Body of pancreas (tissue), 4 donors: ENCODE measurements around the gene AXL. TPM values are rescaled to one million over a fixed set of nuclear protein-coding genes. Genes with fewer than 3 reads are reported as not detected.
"Not testable (repeated sequence)": the region's sequence is repeated elsewhere in the genome, so short reads cannot be mapped to it uniquely, and the experiment has no call there.

ENCODE experiments used
- ATAC-seq: fragments of 150-250 bp; one replicate; pipeline ENCODE4 v1.9.1; 2016
- DNase-seq, 4 donors: peaks; one replicate each; pipeline ENCODE4 v3.0.0-alpha.2; 2019
- H3K27ac ChIP-seq, 4 donors: fragments of 200-600 bp; sonication (generic); 1 replicate in 3 of 4; 2 replicates in 1 of 4; pipeline versions ENCODE4 v1.5.1 to v1.6.1; 2016 to 2019; ENCODE audit warnings: mild to moderate bottlenecking in 1 of 4, mixed read lengths in 1 of 4, moderate library complexity in 1 of 4
- H3K27me3 ChIP-seq, 2 donors: fragments of 200-600 bp; sonication (generic); one replicate each; pipeline ENCODE4 v1.6.0; 2016; ENCODE audit warnings: mild to moderate bottlenecking in 1 of 2
- H3K36me3 ChIP-seq, 2 donors: fragments of 200-600 bp; sonication (generic); replicated peaks in 1 of 2; 2 replicates each; pipeline ENCODE4 v1.5.1; 2016; ENCODE audit warnings: low read depth in 2 of 2; ENCODE audit not compliant: insufficient read depth in 1 of 2
- H3K4me1 ChIP-seq: fragments of 200-600 bp; sonication (generic); one replicate; pipeline ENCODE4 v1.6.0; 2016
- H3K4me3 ChIP-seq, 2 donors: fragments of 200-600 bp; sonication (generic); 1 replicate in 1 of 2; 2 replicates in 1 of 2; pipeline ENCODE4 v1.5.1; 2016 to 2019
- H3K9me3 ChIP-seq, 3 donors: fragments of 200-600 bp; sonication (generic); 1 replicate in 2 of 3; 2 replicates in 1 of 3; pipeline ENCODE4 v1.5.1; 2016
- POLR2A ChIP-seq, 3 donors: fragments of 450-650 bp; IDR thresholded peaks; one replicate each; pipeline ENCODE4 v1.6.1; 2016; ENCODE audit warnings: antibody characterized with exemption in 3 of 3, mild to moderate bottlenecking in 2 of 3
- WGBS, 2 donors: methylation state at CpG; one replicate each; pipeline ENCODE4 v1.1.5; 2017; 5-methylcytosine and 5-hydroxymethylcytosine counted together
- intact Hi-C: fragments of 100-400 bp; cut with DNase I; formaldehyde crosslinking; loops from one replicate; pipeline ENCODE4 v1.15.1; 2023
- total RNA-seq, 2 donors: library from RNA; depleted of rRNA; stranded (reverse); fragments of >200 nt; gene quantifications; one replicate each; pipeline ENCODE4 v1.1.0, GENCODE V29; 2016
- TF ChIP-seq, protein P1 (sequence below), 7 experiments: fragments of 450-650 bp in 4 of 7; fragments of 200-600 bp in 3 of 7; sonication (generic) in 3 of 7; IDR thresholded peaks; one replicate each; pipeline ENCODE4 v1.5.1; 2016 to 2019; ENCODE audit warnings: antibody characterized with exemption in 7 of 7

The AXL gene
- 10 to 100 TPM; 14.2 to 15.0 TPM for total RNA-seq

DNA sequence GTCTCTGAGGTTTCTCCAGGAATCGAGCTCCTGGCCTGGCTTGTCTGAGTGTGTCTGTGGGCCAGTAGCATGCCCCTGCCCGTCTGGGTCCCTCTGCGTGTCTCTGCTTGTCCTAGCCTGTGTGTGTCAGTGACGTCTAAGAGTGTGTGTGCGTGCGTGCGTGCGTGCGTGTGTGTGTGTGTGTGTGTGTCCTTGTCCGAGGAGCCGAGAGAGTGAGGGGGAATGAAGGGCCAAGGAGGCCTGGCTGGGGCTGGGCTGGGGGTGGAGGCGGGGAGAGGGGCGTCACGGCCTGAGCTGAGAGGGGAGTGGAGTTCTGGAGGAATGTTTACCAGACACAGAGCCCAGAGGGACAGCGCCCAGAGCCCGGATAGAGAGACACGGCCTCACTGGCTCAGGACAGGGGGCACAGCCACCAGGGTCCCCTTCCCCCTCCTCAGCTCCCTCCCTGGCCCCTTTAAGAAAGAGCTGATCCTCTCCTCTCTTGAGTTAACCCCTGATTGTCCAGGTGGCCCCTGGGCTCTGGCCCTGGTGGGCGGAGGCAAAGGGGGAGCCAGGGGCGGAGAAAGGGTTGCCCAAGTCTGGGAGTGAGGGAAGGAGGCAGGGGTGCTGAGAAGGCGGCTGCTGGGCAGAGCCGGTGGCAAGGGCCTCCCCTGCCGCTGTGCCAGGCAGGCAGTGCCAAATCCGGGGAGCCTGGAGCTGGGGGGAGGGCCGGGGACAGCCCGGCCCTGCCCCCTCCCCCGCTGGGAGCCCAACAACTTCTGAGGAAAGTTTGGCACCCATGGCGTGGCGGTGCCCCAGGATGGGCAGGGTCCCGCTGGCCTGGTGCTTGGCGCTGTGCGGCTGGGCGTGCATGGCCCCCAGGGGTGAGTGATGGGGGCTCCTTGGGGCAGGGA lies at the start of gene AXL:
TSS of gene AXL (plus strand) at position 609 of the 893 bp plus-strand sequence. CDS start at position 779, 170 bp downstream.
- H3K9me3 ChIP-seq = no peaks in the 10 kb centered on the region
- H3K4me1 ChIP-seq = peaks cover 10% of the 10 kb centered on the region
- intact Hi-C loops = no loop called here
- no peak within 1 kb of the TSS for H3K4me3 ChIP-seq
- peaks cover 0 to 14% of the 10 kb centered on the region in 2 donors for H3K27me3 ChIP-seq
- DNase-seq (peak; percentile 26 to 62 (median 32)), ATAC-seq (peak; percentile 58)
- WGBS, 2 donors = 4% methylated on average over 15 to 28 of the region's 32 CpGs
- H3K27ac ChIP-seq = peak within 1 kb of the TSS in 3 of 4 donors; percentile 41 to 56 (median 53)
- TF ChIP-seq, protein P1, sequence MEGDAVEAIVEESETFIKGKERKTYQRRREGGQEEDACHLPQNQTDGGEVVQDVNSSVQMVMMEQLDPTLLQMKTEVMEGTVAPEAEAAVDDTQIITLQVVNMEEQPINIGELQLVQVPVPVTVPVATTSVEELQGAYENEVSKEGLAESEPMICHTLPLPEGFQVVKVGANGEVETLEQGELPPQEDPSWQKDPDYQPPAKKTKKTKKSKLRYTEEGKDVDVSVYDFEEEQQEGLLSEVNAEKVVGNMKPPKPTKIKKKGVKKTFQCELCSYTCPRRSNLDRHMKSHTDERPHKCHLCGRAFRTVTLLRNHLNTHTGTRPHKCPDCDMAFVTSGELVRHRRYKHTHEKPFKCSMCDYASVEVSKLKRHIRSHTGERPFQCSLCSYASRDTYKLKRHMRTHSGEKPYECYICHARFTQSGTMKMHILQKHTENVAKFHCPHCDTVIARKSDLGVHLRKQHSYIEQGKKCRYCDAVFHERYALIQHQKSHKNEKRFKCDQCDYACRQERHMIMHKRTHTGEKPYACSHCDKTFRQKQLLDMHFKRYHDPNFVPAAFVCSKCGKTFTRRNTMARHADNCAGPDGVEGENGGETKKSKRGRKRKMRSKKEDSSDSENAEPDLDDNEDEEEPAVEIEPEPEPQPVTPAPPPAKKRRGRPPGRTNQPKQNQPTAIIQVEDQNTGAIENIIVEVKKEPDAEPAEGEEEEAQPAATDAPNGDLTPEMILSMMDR (IDR thresholded peaks at IDR 0.05) = no peak
- TF ChIP-seq POLR2A (IDR thresholded peaks at IDR 0.05) = peak in 2 of 3 donors; percentile 29 to 41
- no peaks in the 10 kb centered on the region for H3K36me3 ChIP-seq

DNA sequence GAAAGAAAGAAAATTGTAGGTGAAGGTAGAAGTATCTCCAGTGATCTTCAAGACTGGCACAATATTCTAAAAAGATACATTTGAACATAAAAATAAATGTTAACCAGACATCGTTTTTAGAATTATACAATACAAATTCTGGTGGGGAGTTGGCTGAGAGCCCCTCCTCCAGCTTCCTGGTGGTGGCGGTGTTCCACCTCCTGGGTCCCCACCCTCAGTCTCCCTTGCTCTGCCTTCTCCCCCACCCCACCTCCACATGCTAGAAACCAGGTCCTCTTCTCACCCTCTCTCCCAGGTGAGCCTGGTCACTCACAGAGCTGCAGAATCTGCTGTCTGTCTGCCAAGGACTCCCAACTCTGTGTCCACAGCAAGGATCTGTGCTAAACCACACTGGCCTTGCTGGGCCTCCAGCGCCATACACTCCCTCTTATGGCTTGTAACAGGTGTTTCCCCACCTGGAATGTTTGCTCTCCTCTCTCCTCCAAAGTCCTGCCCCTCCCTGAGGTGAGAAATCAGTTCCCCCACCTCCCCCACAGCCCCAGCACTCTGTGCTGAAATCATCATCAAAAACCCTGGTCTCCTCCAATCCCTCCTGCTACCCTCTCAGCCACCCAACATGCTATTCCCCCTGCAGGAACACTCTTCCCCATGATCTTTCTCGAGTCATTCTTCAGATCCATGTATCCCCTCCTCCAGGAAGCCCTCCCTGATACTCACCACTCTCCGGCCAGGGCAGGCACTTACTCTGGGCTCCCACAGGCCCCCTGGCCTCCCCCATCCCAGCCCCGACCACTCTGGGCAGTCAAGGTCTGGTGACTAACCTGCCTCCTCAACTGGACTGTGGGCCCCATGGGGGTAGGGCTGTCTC lies 46.5 kb upstream of the AXL start:
- Histone ChIP-seq H3K36me3 (no peaks in the 10 kb centered on the region), H3K27ac (no peak overlapping the region), H3K4me1 (peaks cover 14% of the 10 kb centered on the region), H3K9me3 (no peaks in the 10 kb centered on the region), H3K4me3 (no peak overlapping the region), H3K27me3 (no peaks in the 10 kb centered on the region)
- no peak for DNase-seq
- WGBS, 2 donors = 67 to 70% methylated on average over 6 of the region's 6 CpGs
- ATAC-seq = no peak
- intact Hi-C loops = no loop called here
- TF ChIP-seq POLR2A (IDR thresholded peaks at IDR 0.05) = no peak
- TF ChIP-seq, protein P1 (IDR thresholded peaks at IDR 0.05) = no peak

DNA sequence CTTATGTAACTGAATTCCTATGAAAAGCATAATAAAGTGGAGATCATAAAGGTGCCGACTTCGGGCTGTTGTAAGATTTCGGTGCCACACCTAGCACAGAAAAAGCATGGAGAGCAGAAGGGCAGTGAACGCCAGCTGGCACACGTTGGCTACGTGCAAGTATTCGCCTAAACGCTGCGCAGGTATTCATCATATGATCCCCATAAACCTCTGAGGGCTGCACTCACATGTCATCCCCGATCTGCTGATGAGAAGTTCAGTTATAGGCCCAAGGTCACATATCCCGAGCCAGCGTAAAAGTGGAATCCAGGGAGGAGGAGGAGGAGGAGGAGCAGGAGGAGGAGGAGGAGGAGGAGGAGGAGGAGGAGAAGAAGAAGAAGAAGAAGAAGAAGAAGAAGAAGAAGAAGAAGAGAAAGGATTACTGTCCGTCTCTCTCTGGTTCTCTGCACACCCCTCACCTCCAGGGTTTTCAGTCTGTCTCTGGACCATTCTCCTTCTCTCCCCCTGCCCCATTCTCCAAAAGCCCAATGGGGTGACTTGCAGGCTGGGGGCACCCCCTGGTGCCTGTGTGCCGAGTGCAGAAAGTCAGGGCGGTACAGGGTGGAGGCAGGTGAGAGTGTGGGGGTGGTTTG lies 44.6 kb upstream of the AXL start:
- Histone ChIP-seq H3K4me3 (no peak overlapping the region), H3K9me3 (no peaks in the 10 kb centered on the region), H3K27me3 (no peaks in the 10 kb centered on the region), H3K4me1 (peaks cover 13% of the 10 kb centered on the region), H3K27ac (no peak overlapping the region), H3K36me3 (no peaks in the 10 kb centered on the region)
- 75 to 81% methylated on average over 12 to 15 of the region's 15 CpGs for WGBS, 2 donors
- intact Hi-C loops = no loop called here
- no peak for ATAC-seq
- no peak for TF ChIP-seq POLR2A (IDR thresholded peaks at IDR 0.05)
- TF ChIP-seq, protein P1 (IDR thresholded peaks at IDR 0.05) = no peak
- DNase-seq = no peak

DNA sequence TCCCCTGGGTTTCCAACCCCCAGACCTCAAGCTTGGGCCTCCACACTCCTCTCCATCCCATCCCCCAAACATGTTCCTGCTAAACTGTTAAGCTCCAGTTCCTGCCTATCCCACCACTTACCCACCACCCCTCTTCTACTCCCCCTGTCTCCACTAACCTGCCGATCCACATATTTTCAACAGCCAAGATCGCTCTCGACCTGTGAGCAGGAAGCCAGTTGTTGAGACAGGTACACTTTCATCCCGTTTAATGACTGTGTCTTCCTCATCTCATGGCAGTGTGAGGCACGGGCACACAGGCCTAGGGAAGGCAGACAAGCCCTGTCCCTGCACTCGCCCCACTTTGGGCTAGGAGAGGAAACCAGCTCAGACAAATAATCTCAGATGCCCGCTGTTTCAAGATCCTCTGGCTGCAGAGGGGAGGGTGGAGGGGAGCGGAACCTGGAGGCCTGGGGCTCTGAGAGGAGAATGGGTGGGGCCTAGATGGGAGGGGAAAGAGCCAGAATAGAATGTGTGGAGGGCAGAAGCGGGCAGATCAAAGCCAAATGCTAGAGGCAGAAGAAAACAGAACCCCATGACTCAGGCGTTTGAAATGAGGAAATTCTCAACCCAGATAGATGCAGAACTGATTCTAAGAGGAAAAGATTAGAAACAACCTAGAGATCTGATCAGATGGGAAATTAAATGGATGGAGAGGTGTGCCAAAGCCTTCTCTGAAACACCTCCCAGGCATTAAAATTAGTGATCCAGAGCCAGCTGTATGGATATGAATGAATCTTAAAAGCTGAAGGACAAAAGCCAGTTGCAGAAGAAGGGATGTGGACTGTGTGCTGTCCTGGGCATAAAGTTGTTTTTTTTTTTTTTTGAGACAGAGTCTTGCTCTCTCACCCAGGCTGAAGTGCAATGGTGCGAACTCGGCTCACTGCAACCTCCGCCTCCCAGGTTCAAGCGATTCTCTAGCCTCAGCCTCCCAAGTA lies 42.9 kb upstream of the AXL start:
- peak; percentile 85 for ATAC-seq
- intact Hi-C loops = no loop called here
- Histone ChIP-seq H3K4me1 (peaks cover 13% of the 10 kb centered on the region), H3K9me3 (no peaks in the 10 kb centered on the region), H3K27ac (peak overlapping the region in 2 of 4 donors; percentile 29 to 57), H3K36me3 (no peaks in the 10 kb centered on the region), H3K27me3 (no peaks in the 10 kb centered on the region), H3K4me3 (no peak overlapping the region)
- peak; percentile 17 to 80 (median 35) for DNase-seq
- 36 to 48% methylated on average over 14 of the region's 14 CpGs for WGBS, 2 donors
- TF ChIP-seq, protein P1 (IDR thresholded peaks at IDR 0.05) = no peak
- no peak for TF ChIP-seq POLR2A (IDR thresholded peaks at IDR 0.05)

DNA sequence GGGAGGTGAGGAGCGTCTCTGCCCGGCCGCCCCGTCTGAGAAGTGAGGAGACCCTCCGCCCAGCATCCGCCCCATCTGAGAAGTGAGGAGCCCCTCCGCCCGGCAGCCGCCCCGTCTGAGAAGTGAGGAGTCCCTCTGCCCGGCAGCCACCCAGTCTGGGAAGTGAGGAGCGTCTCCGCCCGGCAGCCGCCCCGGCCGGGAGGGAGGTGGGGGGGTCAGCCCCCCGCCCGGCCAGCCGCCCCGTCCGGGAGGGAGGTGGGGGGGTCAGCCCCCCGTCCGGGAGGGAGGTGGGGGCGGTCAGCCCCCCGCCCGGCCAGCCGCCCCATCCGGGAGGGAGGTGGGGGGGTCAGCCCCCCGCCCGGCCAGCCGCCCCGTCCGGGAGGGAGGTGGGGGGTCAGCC lies 38.9 kb upstream of the AXL start:
- DNase-seq, H3K36me3 ChIP-seq, ATAC-seq: not testable (repeated sequence)

More for the DNA sequence above, 38.9 kb upstream of the AXL start:
- H3K27ac ChIP-seq, H3K27me3 ChIP-seq, H3K4me3 ChIP-seq, H3K9me3 ChIP-seq, intact Hi-C loops: not testable (repeated sequence)
- peaks cover 13% of the 10 kb centered on the region for H3K4me1 ChIP-seq
- no CpG with 5 or more reads among the region's 34 CpGs for WGBS, 2 donors
